Measurements from ENCODE around the gene ANKDD1B.
"Not testable (repeated sequence)": the region's sequence is repeated elsewhere in the genome, so short reads cannot be mapped to it uniquely, and the experiment has no call there.

Gene ANKDD1B

DNA sequence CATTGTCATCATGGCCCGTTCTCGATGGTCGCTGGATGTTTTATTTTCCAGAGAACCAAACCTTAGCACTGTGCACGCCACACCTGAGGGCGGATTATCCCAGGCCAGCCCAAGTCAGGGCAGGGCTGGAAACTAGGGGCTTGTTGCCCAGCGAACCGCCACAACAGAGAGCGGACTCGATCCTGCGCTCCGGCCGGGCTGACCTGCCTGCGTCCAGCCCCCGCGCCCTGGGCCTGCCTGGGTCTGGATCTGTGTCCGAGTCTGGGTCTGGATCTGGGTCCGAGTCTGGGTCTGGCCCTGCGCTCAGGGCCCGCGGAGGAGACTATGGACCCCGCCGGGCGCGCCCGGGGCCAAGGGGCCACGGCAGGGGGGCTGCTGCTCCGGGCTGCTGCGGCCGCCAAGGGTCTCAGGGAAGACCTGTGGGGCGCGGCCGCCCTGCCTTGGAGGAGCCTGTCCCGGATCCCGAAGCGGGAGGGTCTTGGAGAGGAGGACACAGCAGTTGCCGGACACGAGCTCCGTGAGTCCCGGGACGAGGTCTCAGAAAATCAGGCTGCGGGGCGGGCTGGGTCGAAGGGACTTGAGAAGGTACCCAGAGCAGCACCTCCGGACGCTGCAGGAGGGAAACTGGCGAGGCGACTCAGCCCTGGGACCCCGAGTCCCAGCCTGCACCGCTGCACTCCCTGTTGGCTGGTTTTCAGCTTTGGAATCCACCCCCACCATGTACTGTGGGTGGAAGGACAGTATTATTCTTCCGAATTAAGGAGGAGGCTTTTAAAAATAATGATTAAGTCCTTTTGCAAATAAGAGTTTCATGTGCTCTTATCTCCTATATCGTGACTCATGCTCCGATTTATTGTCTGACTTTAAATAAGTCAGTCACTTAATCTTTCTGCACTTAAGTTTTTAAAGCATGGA lies at the start of gene ANKDD1B:
TSS of gene ANKDD1B (plus strand) at position 143 of the 915 bp plus-strand sequence. CDS start at position 325, 182 bp downstream.
- Mint-ChIP-seq H3K9me3 (no peaks in the 10 kb centered on the region), H3K4me1 (peaks cover 22% of the 10 kb centered on the region), H3K27me3 (ENCODE audit: low read depth) (no peaks in the 10 kb centered on the region), H3K4me3 (peak within 1 kb of the TSS; percentile 84 to 89 (median 86)), H3K27ac (peak within 1 kb of the TSS in 2 of 3 experiments; percentile 94 to 98), H3K36me3 (ENCODE audit: low read depth) (peaks cover 5% of the 10 kb centered on the region)
- TF ChIP-seq, protein P1, sequence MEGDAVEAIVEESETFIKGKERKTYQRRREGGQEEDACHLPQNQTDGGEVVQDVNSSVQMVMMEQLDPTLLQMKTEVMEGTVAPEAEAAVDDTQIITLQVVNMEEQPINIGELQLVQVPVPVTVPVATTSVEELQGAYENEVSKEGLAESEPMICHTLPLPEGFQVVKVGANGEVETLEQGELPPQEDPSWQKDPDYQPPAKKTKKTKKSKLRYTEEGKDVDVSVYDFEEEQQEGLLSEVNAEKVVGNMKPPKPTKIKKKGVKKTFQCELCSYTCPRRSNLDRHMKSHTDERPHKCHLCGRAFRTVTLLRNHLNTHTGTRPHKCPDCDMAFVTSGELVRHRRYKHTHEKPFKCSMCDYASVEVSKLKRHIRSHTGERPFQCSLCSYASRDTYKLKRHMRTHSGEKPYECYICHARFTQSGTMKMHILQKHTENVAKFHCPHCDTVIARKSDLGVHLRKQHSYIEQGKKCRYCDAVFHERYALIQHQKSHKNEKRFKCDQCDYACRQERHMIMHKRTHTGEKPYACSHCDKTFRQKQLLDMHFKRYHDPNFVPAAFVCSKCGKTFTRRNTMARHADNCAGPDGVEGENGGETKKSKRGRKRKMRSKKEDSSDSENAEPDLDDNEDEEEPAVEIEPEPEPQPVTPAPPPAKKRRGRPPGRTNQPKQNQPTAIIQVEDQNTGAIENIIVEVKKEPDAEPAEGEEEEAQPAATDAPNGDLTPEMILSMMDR (IDR thresholded peaks at IDR 0.05; ENCODE audit: unreplicated experiment in 3 of 3) = no peak

DNA sequence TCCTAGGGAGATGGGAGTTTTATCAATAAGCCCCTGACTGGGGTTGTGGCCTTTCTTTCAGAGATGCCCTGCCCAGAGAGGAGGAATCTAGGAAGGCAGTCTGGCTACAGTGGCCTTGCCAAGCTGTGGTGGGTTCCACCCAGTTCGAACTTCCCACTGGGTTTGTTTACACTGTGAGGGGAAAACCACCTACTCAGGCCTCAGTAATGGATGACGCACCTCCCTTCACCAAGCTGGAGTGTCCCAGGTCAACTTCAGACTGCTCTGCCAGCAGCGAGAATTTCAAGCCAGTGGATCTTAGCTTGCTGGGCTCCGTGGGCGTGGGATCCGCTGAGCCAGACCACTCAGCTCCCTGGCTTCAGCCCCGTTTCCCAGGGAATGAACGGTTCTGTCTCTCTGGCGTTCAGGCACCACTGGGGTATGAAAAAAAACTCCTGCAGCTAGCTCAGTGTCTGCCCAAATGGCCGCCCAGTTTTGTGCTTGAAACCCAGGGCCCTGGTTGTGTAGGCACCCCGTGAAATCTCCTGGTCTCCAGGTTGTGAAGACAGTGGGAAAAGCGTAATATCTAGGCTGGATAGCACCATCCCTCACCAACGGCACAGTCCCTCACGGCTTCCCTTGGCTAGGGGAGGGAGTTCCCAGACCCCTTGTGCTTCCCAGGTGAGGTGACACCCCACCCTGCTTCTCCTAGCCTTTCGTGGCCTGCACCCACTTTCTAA lies 45.1 kb upstream of the ANKDD1B start:
- Mint-ChIP-seq H3K4me1 (peaks cover 20% of the 10 kb centered on the region), H3K27ac (peak overlapping the region; percentile 86 to 91 (median 87)), H3K36me3 (ENCODE audit: low read depth) (peaks cover 64% of the 10 kb centered on the region), H3K9me3 (peaks cover 41% of the 10 kb centered on the region)
- not testable (repeated sequence) for H3K27me3 Mint-ChIP-seq (ENCODE audit: low read depth); H3K4me3 Mint-ChIP-seq

DNA sequence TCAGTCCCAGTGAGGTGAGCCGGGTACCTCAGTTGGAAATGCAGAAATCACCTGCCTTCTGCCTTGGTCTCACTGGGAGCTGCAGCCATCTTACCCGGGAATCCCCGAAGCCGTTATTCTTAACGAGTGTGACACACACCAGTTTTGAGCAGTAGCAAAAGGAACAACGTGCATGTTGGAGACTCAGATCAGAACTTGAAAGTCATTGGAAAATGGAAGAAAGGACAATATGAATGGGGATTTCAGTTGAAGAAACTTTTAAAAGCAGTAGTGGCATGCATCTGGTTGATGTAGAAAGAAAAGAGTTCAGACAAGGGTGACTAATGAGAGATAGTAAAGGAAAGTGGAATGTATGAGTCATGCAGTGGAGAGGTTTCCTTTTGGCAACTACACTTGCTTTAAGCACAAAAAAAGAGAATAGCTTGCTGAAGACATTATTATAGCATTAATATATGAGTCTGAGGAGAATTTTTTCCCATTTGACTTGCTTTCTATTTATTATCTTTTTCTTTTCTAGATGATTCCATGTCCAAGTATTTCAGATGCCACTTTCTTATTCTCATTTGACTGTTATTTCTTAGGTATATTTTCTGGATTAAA lies 44.4 kb upstream of the ANKDD1B start:
- Mint-ChIP-seq H3K4me1 (peaks cover 20% of the 10 kb centered on the region), H3K27ac (peak overlapping the region; percentile 86 to 91 (median 87)), H3K9me3 (peaks cover 35% of the 10 kb centered on the region), H3K4me3 (peak overlapping the region in 1 of 3 experiments; percentile 14), H3K27me3 (ENCODE audit: low read depth) (no peaks in the 10 kb centered on the region), H3K36me3 (ENCODE audit: low read depth) (peaks cover 58% of the 10 kb centered on the region)
- TF ChIP-seq, protein P1 (IDR thresholded peaks at IDR 0.05; ENCODE audit: unreplicated experiment in 3 of 3) = no peak

DNA sequence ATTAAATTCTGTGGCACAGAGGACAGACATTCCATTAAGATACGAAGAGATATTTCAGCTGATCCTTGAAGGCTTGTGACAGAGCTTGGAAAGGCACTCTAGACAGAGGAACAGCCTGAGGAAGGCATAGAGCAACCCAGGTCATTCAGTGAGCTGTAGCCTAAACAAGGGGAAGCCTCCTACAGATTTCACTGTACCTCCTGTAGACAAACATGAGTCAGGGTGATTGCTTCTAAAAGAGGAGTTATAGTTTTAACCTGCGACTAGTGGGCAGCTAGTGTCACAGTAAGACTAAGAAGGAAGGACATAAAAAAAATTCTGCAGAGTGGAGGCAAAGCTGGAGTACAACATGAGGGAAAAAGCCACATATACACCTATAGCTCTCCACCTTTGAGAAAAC lies 43.5 kb upstream of the ANKDD1B start:
- H3K27me3 Mint-ChIP-seq (ENCODE audit: low read depth) = no peaks in the 10 kb centered on the region
- H3K4me3 Mint-ChIP-seq = no peak overlapping the region
- peaks cover 53% of the 10 kb centered on the region for H3K36me3 Mint-ChIP-seq (ENCODE audit: low read depth)
- H3K4me1 Mint-ChIP-seq = peaks cover 20% of the 10 kb centered on the region
- H3K27ac Mint-ChIP-seq = peak overlapping the region; percentile 64 to 91 (median 86)
- TF ChIP-seq, protein P1 (IDR thresholded peaks at IDR 0.05; ENCODE audit: unreplicated experiment in 3 of 3) = no peak
- peaks cover 26% of the 10 kb centered on the region for H3K9me3 Mint-ChIP-seq

DNA sequence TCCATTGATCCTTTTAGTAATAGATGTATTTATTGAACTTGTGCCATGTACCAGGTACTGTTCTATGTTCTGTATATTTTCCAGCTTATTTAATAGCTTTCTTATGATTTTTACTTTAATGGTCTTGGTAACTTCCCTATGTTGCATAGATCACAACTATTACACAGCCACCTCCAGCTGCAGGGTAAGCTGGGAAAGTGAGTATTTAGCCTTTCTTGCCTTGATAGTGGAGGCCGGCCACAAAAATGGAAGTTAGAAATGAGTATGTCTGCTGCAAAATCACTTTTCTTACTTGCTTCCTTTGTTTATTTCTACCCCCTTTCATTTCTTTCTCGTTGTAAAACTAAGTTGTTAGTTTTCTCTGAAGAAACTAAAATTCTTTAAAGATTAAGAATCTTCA lies 43.1 kb upstream of the ANKDD1B start:
- H3K9me3 Mint-ChIP-seq = peaks cover 21% of the 10 kb centered on the region
- H3K27ac Mint-ChIP-seq = peak overlapping the region; percentile 64 to 91 (median 86)
- no peaks in the 10 kb centered on the region for H3K27me3 Mint-ChIP-seq (ENCODE audit: low read depth)
- no peak overlapping the region for H3K4me3 Mint-ChIP-seq
- TF ChIP-seq, protein P1 (IDR thresholded peaks at IDR 0.05; ENCODE audit: unreplicated experiment in 3 of 3) = no peak
- H3K4me1 Mint-ChIP-seq = peaks cover 20% of the 10 kb centered on the region
- peaks cover 50% of the 10 kb centered on the region for H3K36me3 Mint-ChIP-seq (ENCODE audit: low read depth)

DNA sequence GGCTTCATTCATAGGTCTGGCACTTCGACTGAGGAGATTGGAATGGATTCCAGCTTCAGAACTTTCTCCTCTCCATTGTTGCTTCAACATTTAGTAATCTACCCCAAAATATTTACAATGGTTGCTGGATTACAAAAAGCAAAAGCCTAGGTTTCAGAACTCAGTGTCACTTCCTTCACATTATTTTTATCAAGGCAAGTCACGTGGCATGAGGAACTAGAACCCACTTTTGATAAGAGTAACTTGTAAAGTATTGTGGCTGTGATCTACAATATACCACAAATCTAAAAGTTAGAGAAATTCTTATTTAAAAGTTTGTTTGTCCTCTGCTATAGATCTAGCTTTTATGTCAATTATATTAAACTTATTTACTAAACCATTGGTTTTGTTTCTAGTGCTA lies 39.7 kb upstream of the ANKDD1B start:
- no peaks in the 10 kb centered on the region for H3K9me3 Mint-ChIP-seq
- H3K27ac Mint-ChIP-seq = no peak overlapping the region
- no peak overlapping the region for H3K4me3 Mint-ChIP-seq
- peaks cover 29% of the 10 kb centered on the region for H3K36me3 Mint-ChIP-seq (ENCODE audit: low read depth)
- H3K27me3 Mint-ChIP-seq (ENCODE audit: low read depth) = no peaks in the 10 kb centered on the region
- peaks cover 27% of the 10 kb centered on the region for H3K4me1 Mint-ChIP-seq
- TF ChIP-seq, protein P1 (IDR thresholded peaks at IDR 0.05; ENCODE audit: unreplicated experiment in 3 of 3) = no peak

Measured in nephron (organoid).